ENCODE data around the gene LGR5. TPM values are rescaled to one million over a fixed set of nuclear protein-coding genes. Genes with fewer than 3 reads are reported as not detected.

LGR5 gene
- not detected in 2 replicates for total RNA-seq (2021)
- percentile 1 among the genes with signal in this experiment for Bru-seq, nascent RNA
- BruChase-seq, experiment 1, labeled RNA remaining after a 2-hour chase, result percentile 2 among the genes with signal in this experiment
- percentile 1 among the genes with signal in this experiment for BruChase-seq, experiment 2, labeled RNA remaining after a 6-hour chase
- long read RNA-seq, result 0 reads

DNA sequence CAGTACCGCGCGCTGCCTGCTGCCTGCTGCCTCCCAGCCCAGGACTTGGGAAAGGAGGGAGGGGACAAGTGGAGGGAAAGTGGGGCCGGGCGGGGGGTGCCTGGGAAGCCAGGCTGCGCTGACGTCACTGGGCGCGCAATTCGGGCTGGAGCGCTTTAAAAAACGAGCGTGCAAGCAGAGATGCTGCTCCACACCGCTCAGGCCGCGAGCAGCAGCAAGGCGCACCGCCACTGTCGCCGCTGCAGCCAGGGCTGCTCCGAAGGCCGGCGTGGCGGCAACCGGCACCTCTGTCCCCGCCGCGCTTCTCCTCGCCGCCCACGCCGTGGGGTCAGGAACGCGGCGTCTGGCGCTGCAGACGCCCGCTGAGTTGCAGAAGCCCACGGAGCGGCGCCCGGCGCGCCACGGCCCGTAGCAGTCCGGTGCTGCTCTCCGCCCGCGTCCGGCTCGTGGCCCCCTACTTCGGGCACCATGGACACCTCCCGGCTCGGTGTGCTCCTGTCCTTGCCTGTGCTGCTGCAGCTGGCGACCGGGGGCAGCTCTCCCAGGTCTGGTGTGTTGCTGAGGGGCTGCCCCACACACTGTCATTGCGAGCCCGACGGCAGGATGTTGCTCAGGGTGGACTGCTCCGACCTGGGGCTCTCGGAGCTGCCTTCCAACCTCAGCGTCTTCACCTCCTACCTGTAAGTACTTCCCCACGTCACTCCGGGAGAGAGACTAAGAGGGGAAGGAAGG, at the start of gene LGR5:
TSS of gene LGR5 (plus strand) at position 186 of the 732 bp plus-strand sequence. CDS start at position 469, 283 bp downstream.
- H3K79me2 ChIP-seq (ENCODE audit: low read depth), result no peaks in the 10 kb centered on the region
- H3F3A ChIP-seq (ENCODE audit: insufficient read depth, low read depth), result no peaks in the 10 kb centered on the region
- DNase-seq, result peak in 1 of 2 experiments; percentile 6
- no peaks in the 10 kb centered on the region for H3K9me3 ChIP-seq (ENCODE audit: insufficient read depth, low read depth)
- TF ChIP-seq EZH2 (IDR thresholded peaks at IDR 0.05; ENCODE audit: low read depth), result no peak
- no peak for TF ChIP-seq CTCF (conservative IDR thresholded peaks at IDR 0.05)
- no peaks in the 10 kb centered on the region for H3K36me3 ChIP-seq (ENCODE audit: low read depth)
- H3K4me2 ChIP-seq, result peak within 1 kb of the TSS; percentile 36
- no peaks in the 10 kb centered on the region for H3K4me1 ChIP-seq (replicated peaks; ENCODE audit: insufficient read depth)
- no peaks in the 10 kb centered on the region for H4K20me1 ChIP-seq (ENCODE audit: insufficient read depth)
- POLR2A ChIA-PET (ENCODE audit: unreplicated experiment), result no interaction called here
- no peak within 1 kb of the TSS for H2AFZ ChIP-seq
- H3K27ac ChIP-seq, result no peak within 1 kb of the TSS
- H3K27me3 ChIP-seq (ENCODE audit: insufficient read depth, low read depth), result peaks cover 34% of the 10 kb centered on the region
- intact Hi-C loops (cut with micrococcal nuclease; ENCODE audit: unreplicated experiment), result no loop called here
- CTCF ChIA-PET, result no interaction called here
- no peaks in the 10 kb centered on the region for H3K9me2 ChIP-seq (ENCODE audit: insufficient read depth)
- no TSS peak for BruUV-seq (replicated peaks)
- peak within 1 kb of the TSS; percentile 4; the same call in 1 of the 2 replicates for H3K4me3 ChIP-seq

- intact Hi-C loops (cut with micrococcal nuclease; ENCODE audit: unreplicated experiment), result loop anchor here (10.0 kb wide), 1 partner anchor 178 kb away; no protein-coding TSS in a partner anchor
- no TSS peak for BruUV-seq (replicated peaks)
- CTCF ChIA-PET, result no interaction called here
- Histone ChIP-seq H3K4me2 (no peak overlapping the region), H3K4me1 (replicated peaks; ENCODE audit: insufficient read depth) (no peaks in the 10 kb centered on the region), H4K20me1 (ENCODE audit: insufficient read depth) (no peaks in the 10 kb centered on the region), H3F3A (ENCODE audit: insufficient read depth, low read depth) (no peaks in the 10 kb centered on the region), H3K27me3 (ENCODE audit: insufficient read depth, low read depth) (no peaks in the 10 kb centered on the region), H3K79me2 (ENCODE audit: low read depth) (no peaks in the 10 kb centered on the region), H3K27ac (no peak overlapping the region), H3K36me3 (ENCODE audit: low read depth) (no peaks in the 10 kb centered on the region), H2AFZ (no peak overlapping the region), H3K9me3 (ENCODE audit: insufficient read depth, low read depth) (no peaks in the 10 kb centered on the region), H3K4me3 (no peak overlapping the region), H3K9me2 (ENCODE audit: insufficient read depth) (no peaks in the 10 kb centered on the region)
- TF ChIP-seq EZH2 (IDR thresholded peaks at IDR 0.05; ENCODE audit: low read depth) (no peak), CTCF (conservative IDR thresholded peaks at IDR 0.05) (peak; percentile 86)
- POLR2A ChIA-PET (ENCODE audit: unreplicated experiment), result interaction anchor here (0.5 kb wide), 1 partner anchor 355 kb away, joined by 9 read pairs; no protein-coding TSS in a partner anchor
- peak; percentile 5 to 34 for DNase-seq
Measured at GRCh38 chr12:71392521-71393145, 47.0 kb upstream of the LGR5 start.

DNA sequence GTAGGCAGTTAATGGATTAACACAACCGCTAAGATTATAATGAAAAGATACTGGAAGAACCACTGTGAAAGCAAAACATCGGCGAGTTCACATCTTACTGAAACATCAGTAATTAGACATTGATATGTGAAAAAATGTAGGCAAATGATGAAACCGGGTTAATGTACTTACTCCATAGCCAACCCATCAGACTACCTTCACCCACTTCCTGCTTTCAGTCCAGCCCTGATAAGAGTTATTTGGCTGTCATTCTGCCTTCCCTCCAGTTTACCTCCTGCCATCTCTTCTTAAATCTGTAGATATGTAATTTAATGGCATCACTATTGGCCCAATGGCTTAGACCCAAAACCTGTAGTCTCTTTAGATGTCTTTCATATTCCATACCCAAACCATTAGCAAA, 46.0 kb upstream of the LGR5 start:
- POLR2A ChIA-PET (ENCODE audit: unreplicated experiment), result no interaction called here
- H2AFZ ChIP-seq, result no peak overlapping the region; the same call in 1 of the 2 replicates
- no peaks in the 10 kb centered on the region for H3K9me2 ChIP-seq (ENCODE audit: insufficient read depth)
- DNase-seq, result no peak
- H3K9me3 ChIP-seq (ENCODE audit: insufficient read depth, low read depth), result no peaks in the 10 kb centered on the region
- no TSS peak for BruUV-seq (replicated peaks)
- H3K79me2 ChIP-seq (ENCODE audit: low read depth), result no peaks in the 10 kb centered on the region
- H3K4me1 ChIP-seq (replicated peaks; ENCODE audit: insufficient read depth), result no peaks in the 10 kb centered on the region
- no peaks in the 10 kb centered on the region for H3K36me3 ChIP-seq (ENCODE audit: low read depth)
- H4K20me1 ChIP-seq (ENCODE audit: insufficient read depth), result no peaks in the 10 kb centered on the region
- no peak overlapping the region for H3K4me2 ChIP-seq
- H3F3A ChIP-seq (ENCODE audit: insufficient read depth, low read depth), result no peaks in the 10 kb centered on the region
- intact Hi-C loops (cut with micrococcal nuclease; ENCODE audit: unreplicated experiment), result loop anchor here (10.0 kb wide), 1 partner anchor 179 kb away; no protein-coding TSS in a partner anchor
- CTCF ChIA-PET, result no interaction called here
- H3K27ac ChIP-seq, result no peak overlapping the region
- TF ChIP-seq EZH2 (IDR thresholded peaks at IDR 0.05; ENCODE audit: low read depth), result no peak
- TF ChIP-seq CTCF (conservative IDR thresholded peaks at IDR 0.05), result no peak
- H3K4me3 ChIP-seq, result no peak overlapping the region
- no peaks in the 10 kb centered on the region for H3K27me3 ChIP-seq (ENCODE audit: insufficient read depth, low read depth)
